Body of pancreas (tissue), 4 donors: Measurements from ENCODE around the gene RSPH6A. TPM values are rescaled to one million over a fixed set of nuclear protein-coding genes. Genes with fewer than 3 reads are reported as not detected.

ENCODE experiments used
- ATAC-seq: fragments of 150-250 bp; one replicate; pipeline ENCODE4 v1.9.1; 2016
- DNase-seq, 4 donors: peaks; one replicate each; pipeline ENCODE4 v3.0.0-alpha.2; 2019
- H3K27ac ChIP-seq, 4 donors: fragments of 200-600 bp; sonication (generic); 1 replicate in 3 of 4; 2 replicates in 1 of 4; pipeline versions ENCODE4 v1.5.1 to v1.6.1; 2016 to 2019; ENCODE audit warnings: mild to moderate bottlenecking in 1 of 4, mixed read lengths in 1 of 4, moderate library complexity in 1 of 4
- H3K27me3 ChIP-seq, 2 donors: fragments of 200-600 bp; sonication (generic); one replicate each; pipeline ENCODE4 v1.6.0; 2016; ENCODE audit warnings: mild to moderate bottlenecking in 1 of 2
- H3K36me3 ChIP-seq, 2 donors: fragments of 200-600 bp; sonication (generic); replicated peaks in 1 of 2; 2 replicates each; pipeline ENCODE4 v1.5.1; 2016; ENCODE audit warnings: low read depth in 2 of 2; ENCODE audit not compliant: insufficient read depth in 1 of 2
- H3K4me1 ChIP-seq: fragments of 200-600 bp; sonication (generic); one replicate; pipeline ENCODE4 v1.6.0; 2016
- H3K4me3 ChIP-seq, 2 donors: fragments of 200-600 bp; sonication (generic); 1 replicate in 1 of 2; 2 replicates in 1 of 2; pipeline ENCODE4 v1.5.1; 2016 to 2019
- H3K9me3 ChIP-seq, 3 donors: fragments of 200-600 bp; sonication (generic); 1 replicate in 2 of 3; 2 replicates in 1 of 3; pipeline ENCODE4 v1.5.1; 2016
- CTCF ChIP-seq, 7 experiments: fragments of 450-650 bp in 4 of 7; fragments of 200-600 bp in 3 of 7; sonication (generic) in 3 of 7; IDR thresholded peaks; one replicate each; pipeline ENCODE4 v1.5.1; 2016 to 2019; ENCODE audit warnings: antibody characterized with exemption in 7 of 7
- POLR2A ChIP-seq, 3 donors: fragments of 450-650 bp; IDR thresholded peaks; one replicate each; pipeline ENCODE4 v1.6.1; 2016; ENCODE audit warnings: antibody characterized with exemption in 3 of 3, mild to moderate bottlenecking in 2 of 3
- WGBS, 2 donors: methylation state at CpG; one replicate each; pipeline ENCODE4 v1.1.5; 2017; 5-methylcytosine and 5-hydroxymethylcytosine counted together
- intact Hi-C: fragments of 100-400 bp; cut with DNase I; formaldehyde crosslinking; loops from one replicate; pipeline ENCODE4 v1.15.1; 2023
- total RNA-seq, 2 donors: library from RNA; depleted of rRNA; stranded (reverse); fragments of >200 nt; gene quantifications; one replicate each; pipeline ENCODE4 v1.1.0, GENCODE V29; 2016

Gene RSPH6A
- total RNA-seq, 2 donors from 2014 or later = 0.33 TPM; not detected in 1

GRCh38 chr19:45852983-45853382, 37.9 kb upstream of the RSPH6A start:
- H3K9me3 ChIP-seq = no peaks in the 10 kb centered on the region
- TF ChIP-seq POLR2A (IDR thresholded peaks at IDR 0.05) = no peak
- no peak for TF ChIP-seq CTCF (IDR thresholded peaks at IDR 0.05)
- intact Hi-C loops = no loop called here
- no peak overlapping the region for H3K27ac ChIP-seq
- ATAC-seq (no peak), DNase-seq (no peak)
- 73 to 88% methylated on average over 5 to 7 of the region's 7 CpGs for WGBS, 2 donors
- no peaks in the 10 kb centered on the region for H3K27me3 ChIP-seq
- H3K36me3 ChIP-seq = peaks cover 4 to 43% of the 10 kb centered on the region in 2 donors
- no peaks in the 10 kb centered on the region for H3K4me1 ChIP-seq
- H3K4me3 ChIP-seq = no peak overlapping the region

- Histone ChIP-seq H3K27me3 (no peaks in the 10 kb centered on the region), H3K27ac (no peak overlapping the region), H3K4me1 (no peaks in the 10 kb centered on the region), H3K4me3 (no peak overlapping the region), H3K36me3 (peaks cover 4 to 49% of the 10 kb centered on the region in 2 donors), H3K9me3 (no peaks in the 10 kb centered on the region)
- 88 to 93% methylated on average over 10 of the region's 10 CpGs for WGBS, 2 donors
- intact Hi-C loops = no loop called here
- no peak for DNase-seq
- ATAC-seq = no peak
- TF ChIP-seq CTCF (IDR thresholded peaks at IDR 0.05) = no peak
These were observed 37.1 kb upstream of the RSPH6A start for GRCh38 chr19:45852145-45852750.

GRCh38 chr19:45848922-45849321, 33.8 kb upstream of the RSPH6A start:
- H3K9me3 ChIP-seq = no peaks in the 10 kb centered on the region
- ATAC-seq (no peak), DNase-seq (no peak)
- H3K4me1 ChIP-seq = no peaks in the 10 kb centered on the region
- H3K36me3 ChIP-seq = peaks cover 4 to 61% of the 10 kb centered on the region in 2 donors
- no peaks in the 10 kb centered on the region for H3K27me3 ChIP-seq
- H3K4me3 ChIP-seq = no peak overlapping the region
- WGBS, 2 donors = 89 to 100% methylated on average over 4 of the region's 4 CpGs
- peak in 1 of 7 experiments; percentile 6 for TF ChIP-seq CTCF (IDR thresholded peaks at IDR 0.05)
- no peak for TF ChIP-seq POLR2A (IDR thresholded peaks at IDR 0.05)
- intact Hi-C loops = no loop called here
- no peak overlapping the region for H3K27ac ChIP-seq

GRCh38 chr19:45847663-45848062, 32.6 kb upstream of the RSPH6A start:
- Histone ChIP-seq H3K36me3 (peaks cover 9 to 64% of the 10 kb centered on the region in 2 donors), H3K4me3 (no peak overlapping the region), H3K9me3 (no peaks in the 10 kb centered on the region), H3K27me3 (no peaks in the 10 kb centered on the region), H3K27ac (no peak overlapping the region), H3K4me1 (no peaks in the 10 kb centered on the region)
- intact Hi-C loops = no loop called here
- TF ChIP-seq POLR2A (IDR thresholded peaks at IDR 0.05) = no peak
- TF ChIP-seq CTCF (IDR thresholded peaks at IDR 0.05) = no peak
- DNase-seq (no peak), ATAC-seq (no peak)
- 89 to 96% methylated on average over 7 to 13 of the region's 13 CpGs for WGBS, 2 donors

- DNase-seq = no peak
- TF ChIP-seq CTCF (IDR thresholded peaks at IDR 0.05) (no peak), POLR2A (IDR thresholded peaks at IDR 0.05) (no peak)
- WGBS, 2 donors = 87 to 93% methylated on average over 3 to 14 of the region's 14 CpGs
- H3K9me3 ChIP-seq = no peaks in the 10 kb centered on the region
- no peaks in the 10 kb centered on the region for H3K27me3 ChIP-seq
- peaks cover 11 to 48% of the 10 kb centered on the region in 2 donors for H3K36me3 ChIP-seq
- no peak for ATAC-seq
- H3K4me3 ChIP-seq = no peak overlapping the region
- H3K27ac ChIP-seq = no peak overlapping the region
- intact Hi-C loops = no loop called here
- H3K4me1 ChIP-seq = no peaks in the 10 kb centered on the region
These were observed 27.1 kb upstream of the RSPH6A start for GRCh38 chr19:45842198-45842597.
